ENCODE data around the gene TOR3A.

Gene TOR3A

GRCh38 chr1:179061360-179062282, 20.2 kb upstream of the TOR3A start:
- Histone ChIP-seq H3K4me3 (ENCODE audit: low read depth, low read length) (no peak overlapping the region), H3K36me3 (peaks cover 59% of the 10 kb centered on the region), H3K27ac (no peak overlapping the region), H3K27me3 (ENCODE audit: insufficient read depth, low read depth, severe bottlenecking) (no peaks in the 10 kb centered on the region), H3K9me3 (ENCODE audit: severe bottlenecking) (peaks cover 2% of the 10 kb centered on the region)
- no peak for TF ChIP-seq CTCF (IDR thresholded peaks at IDR 0.05; ENCODE audit: low read depth, low read length)
- DNase-seq = no peak

GRCh38 chr1:179066471-179066870, 15.4 kb upstream of the TOR3A start:
- H3K9me3 ChIP-seq (ENCODE audit: severe bottlenecking) = no peaks in the 10 kb centered on the region
- no peak overlapping the region for H3K4me3 ChIP-seq (ENCODE audit: low read depth, low read length)
- H3K27me3 ChIP-seq (ENCODE audit: insufficient read depth, low read depth, severe bottlenecking) = no peaks in the 10 kb centered on the region
- peaks cover 80% of the 10 kb centered on the region for H3K36me3 ChIP-seq
- DNase-seq = no peak
- no peak overlapping the region for H3K27ac ChIP-seq
- TF ChIP-seq CTCF (IDR thresholded peaks at IDR 0.05; ENCODE audit: low read depth, low read length) = no peak

GRCh38 chr1:179077396-179077795, 4.5 kb upstream of the TOR3A start:
- TF ChIP-seq CTCF (IDR thresholded peaks at IDR 0.05; ENCODE audit: low read depth, low read length) = no peak
- no peaks in the 10 kb centered on the region for H3K9me3 ChIP-seq (ENCODE audit: severe bottlenecking)
- H3K36me3 ChIP-seq = peaks cover 9% of the 10 kb centered on the region
- DNase-seq = no peak
- no peak overlapping the region for H3K4me3 ChIP-seq (ENCODE audit: low read depth, low read length)
- no peak overlapping the region for H3K27ac ChIP-seq
- H3K27me3 ChIP-seq (ENCODE audit: insufficient read depth, low read depth, severe bottlenecking) = no peaks in the 10 kb centered on the region

GRCh38 chr1:179079113-179079761, 2.6 kb upstream of the TOR3A start:
- Histone ChIP-seq H3K36me3 (peaks cover 6% of the 10 kb centered on the region), H3K4me3 (ENCODE audit: low read depth, low read length) (no peak overlapping the region), H3K27ac (no peak overlapping the region), H3K27me3 (ENCODE audit: insufficient read depth, low read depth, severe bottlenecking) (no peaks in the 10 kb centered on the region), H3K9me3 (ENCODE audit: severe bottlenecking) (no peaks in the 10 kb centered on the region)
- peak; percentile 65 for DNase-seq
- peak; percentile 72 for TF ChIP-seq CTCF (IDR thresholded peaks at IDR 0.05; ENCODE audit: low read depth, low read length)

GRCh38 chr1:179080866-179081686, 794 bp upstream of the TOR3A start:
- Histone ChIP-seq H3K9me3 (ENCODE audit: severe bottlenecking) (no peaks in the 10 kb centered on the region), H3K4me3 (ENCODE audit: low read depth, low read length) (peak overlapping the region; percentile 86), H3K27ac (peak overlapping the region; percentile 92), H3K36me3 (peaks cover 22% of the 10 kb centered on the region), H3K27me3 (ENCODE audit: insufficient read depth, low read depth, severe bottlenecking) (no peaks in the 10 kb centered on the region)
- no peak for TF ChIP-seq CTCF (IDR thresholded peaks at IDR 0.05; ENCODE audit: low read depth, low read length)
- no peak for DNase-seq
